HG03442 (cell line): ENCODE data around the gene ZNF576.
"Not testable (repeated sequence)": the region's sequence is repeated elsewhere in the genome, so short reads cannot be mapped to it uniquely, and the experiment has no call there.

Source experiments
- ATAC-seq: cut with Tn5 transposase; IDR thresholded peaks from one replicate; pipeline ENCODE4 v1.9.1; 2021; ENCODE audit warnings: mild to moderate bottlenecking, moderate library complexity; ENCODE audit not compliant: unreplicated experiment

ZNF576 gene, protein sequence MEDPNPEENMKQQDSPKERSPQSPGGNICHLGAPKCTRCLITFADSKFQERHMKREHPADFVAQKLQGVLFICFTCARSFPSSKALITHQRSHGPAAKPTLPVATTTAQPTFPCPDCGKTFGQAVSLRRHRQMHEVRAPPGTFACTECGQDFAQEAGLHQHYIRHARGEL

DNA sequence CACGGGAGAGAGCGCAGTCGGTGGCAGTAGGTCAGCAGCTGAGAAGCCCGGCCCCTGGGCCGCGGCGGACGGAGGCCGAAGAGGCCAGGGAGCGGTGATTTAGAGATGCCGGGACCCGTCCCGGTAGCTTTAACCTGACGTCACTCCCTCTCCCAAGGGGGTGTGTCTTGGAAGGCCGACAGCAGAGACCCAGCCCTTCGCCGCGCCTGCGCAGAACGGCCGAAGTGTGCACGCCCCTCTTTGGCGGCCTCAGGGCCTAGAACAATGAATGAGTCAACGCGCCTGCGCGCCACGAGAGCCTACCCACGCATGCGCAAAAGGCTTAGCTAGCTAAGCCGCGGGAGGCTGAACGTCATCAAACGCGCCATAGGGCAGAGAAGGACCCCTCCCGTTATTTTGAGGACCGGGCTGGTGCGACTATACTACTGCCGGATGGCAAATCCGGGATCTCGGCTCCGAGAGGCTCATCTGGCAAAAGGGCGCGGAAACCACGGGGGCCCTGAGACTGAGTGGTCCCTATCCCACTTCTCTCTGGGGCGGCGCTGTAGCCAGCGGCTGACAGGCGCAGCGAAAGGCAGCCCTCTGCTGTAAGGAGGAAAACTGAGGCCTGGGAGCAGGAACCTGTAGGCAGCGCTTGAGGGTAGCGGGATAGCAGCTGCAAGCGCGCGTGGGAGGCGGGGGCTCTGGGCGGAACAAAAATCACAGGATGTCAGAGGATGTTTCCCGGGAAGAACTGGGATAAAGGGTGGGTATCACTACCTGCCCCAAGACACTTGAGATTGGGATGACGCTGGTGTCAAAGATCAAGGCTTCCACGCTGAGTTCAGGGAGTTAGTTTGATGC is at the start of gene ZNF576, which contains the start of gene IRGQ:
Gene ZNF576, plus strand, starts transcription at position 597 of the 843 bp plus-strand sequence. CDS start 514 bp downstream, outside the sequence.
Gene IRGQ, minus strand, starts transcription at position 136 of the 843 bp plus-strand sequence. CDS start 796 bp downstream, outside the sequence.
- ATAC-seq = peak; percentile 85

DNA sequence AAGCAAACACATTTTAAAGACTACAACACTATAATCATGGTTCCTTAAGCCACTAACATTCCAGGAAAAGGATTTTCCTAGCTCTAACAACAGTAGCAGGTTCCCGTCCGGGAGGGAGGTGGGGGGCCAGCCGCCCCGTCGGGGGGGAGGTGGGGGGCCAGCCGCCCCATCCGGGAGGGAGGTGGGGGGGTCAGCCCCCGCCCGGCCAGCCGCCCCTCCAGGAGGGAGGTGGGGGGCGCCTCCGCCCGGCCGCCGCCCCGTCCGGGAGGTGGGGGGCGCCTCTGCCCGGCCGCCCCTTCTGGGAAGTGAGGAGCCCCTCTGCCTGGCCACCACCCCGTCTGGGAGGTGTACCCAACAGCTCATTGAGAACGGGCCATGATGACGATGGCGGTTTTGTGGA is 48.5 kb upstream of the ZNF576 start:
- ATAC-seq = not testable (repeated sequence)

DNA sequence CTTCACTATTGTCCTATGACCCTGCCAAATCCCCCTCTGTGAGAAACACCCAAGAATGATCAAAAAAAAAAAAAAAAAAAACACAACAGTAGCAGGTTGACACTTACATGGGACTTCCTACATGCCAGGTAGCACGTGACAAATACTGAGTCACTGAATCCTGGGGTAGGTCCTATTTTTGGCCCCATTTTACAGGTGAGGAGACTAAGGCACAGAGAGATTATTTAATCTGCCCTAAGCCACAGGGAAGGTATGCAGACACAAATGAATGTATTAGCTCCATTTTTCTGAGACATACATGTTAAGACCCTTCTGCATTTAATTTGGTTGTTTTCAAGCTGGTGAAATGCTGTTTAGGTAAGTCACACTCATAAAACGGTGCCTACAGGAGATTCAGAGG is 47.7 kb upstream of the ZNF576 start:
- no peak for ATAC-seq

DNA sequence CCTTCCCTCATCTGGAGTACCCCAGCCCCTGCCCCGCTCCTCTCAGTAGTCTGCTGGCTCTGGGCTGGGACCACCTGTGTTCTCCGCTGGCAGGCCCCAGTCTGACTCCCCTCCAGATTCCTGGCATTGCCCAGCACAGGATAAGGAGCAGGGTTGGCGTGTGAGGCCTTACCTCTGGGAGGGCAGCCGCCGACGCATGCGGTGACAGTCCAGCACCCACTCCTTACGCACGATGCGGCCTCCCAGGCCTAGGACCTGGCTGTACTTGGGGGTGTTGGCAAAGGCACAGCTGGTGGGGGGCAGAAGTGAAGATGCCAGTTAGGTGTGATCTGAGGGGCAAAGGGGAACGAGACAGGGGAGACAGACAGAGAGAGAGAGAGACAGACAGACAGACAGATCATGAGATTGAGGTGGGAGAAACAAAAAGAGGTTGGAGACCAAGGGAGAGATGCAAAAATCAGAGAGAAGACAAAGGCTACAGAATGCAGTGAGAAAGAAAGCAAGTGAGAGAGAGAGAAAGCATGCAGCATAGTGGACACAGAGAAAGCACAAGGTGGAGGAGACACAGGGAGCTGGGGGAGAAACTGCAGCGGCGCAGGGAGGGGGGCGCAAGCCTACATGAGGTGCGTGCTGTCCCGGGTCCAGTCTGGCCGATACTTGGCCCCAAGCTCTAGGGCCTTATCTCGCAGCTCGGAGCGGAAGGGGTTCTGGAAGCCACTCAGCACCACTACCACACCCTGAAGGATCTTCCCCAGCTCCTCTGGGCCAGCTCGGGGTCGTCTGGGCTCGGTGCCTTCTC is 44.8 kb upstream of the ZNF576 start:
- ATAC-seq = no peak

DNA sequence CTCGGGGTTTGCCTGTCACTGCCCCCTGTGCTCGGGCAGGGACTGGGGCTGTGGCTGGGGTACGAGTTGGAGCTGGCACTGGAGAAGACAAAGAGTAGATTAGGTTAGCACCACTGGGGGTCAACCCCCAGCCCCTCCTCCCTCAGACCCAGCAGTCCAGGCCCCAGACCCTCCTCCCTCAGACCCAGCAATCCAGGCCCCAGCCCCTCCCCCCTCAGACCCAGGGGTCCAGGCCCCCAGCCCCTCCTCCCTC is 44.3 kb upstream of the ZNF576 start:
- no peak for ATAC-seq

DNA sequence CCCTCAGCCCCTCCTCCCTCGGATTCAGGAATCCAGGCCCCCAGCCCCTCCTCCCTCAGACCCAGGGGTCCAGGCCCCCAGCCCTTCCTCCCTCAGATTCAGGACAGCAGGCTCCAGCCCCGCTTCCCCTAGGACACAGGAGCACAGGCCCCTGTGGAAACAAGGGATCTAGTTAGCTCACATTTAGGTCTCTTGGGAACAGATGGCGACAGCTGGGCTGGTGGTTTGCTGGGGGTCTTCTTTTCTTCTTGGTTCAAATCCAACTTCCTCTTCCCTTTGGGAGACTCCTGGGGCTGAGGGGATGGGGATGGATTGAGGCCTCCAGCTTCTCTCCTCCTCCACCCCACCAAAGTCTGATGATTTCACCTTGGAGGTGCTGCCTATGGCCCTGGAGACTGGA is 43.8 kb upstream of the ZNF576 start:
- no peak for ATAC-seq

DNA sequence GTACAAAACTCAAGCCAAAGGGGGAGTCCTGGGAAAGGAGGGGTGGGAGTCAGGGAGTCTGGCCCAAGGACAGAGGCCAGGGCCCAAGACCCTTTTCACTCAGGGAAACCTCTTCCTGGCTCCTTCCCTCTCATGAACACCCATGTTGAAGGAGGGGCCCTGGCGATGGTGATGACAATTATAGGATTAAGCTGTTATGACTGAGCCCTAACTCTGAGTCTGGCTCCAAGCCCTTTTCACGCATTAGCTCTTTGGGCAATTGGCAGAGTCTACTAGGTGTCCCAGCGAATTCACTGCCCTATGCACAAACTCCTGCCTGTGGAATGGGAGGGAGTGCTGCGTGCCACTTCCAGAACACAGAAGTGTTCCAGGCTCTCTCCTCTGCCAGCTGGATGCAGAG is 42.7 kb upstream of the ZNF576 start:
- no peak for ATAC-seq

DNA sequence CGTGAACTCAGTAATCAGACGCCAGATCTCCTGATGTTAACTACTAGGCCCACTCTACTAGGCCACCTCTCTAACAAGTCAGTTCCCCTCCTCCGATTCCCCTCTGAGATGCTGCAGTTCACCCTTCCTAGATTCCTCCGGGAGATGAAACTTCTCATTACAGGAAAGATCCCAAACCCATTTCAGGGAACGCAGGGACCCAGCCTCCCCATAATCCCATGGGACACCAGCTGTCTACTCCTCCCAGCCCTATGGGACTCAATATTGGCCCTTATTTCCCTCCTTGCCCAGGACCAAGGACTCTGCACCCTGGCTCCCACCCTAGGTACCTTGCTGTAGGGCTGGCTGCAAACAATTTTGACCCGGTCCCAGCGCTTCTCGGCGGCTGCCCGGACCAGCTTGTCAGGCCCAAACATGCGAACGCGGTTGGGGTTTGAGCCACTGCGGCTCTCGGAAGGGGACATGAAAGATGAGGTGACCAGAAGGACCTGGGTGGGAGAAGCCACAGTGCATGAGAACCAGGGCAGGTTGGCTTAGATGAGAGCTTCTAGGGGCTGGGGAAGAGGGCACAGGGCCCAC is 42.0 kb upstream of the ZNF576 start:
- ATAC-seq = no peak

DNA sequence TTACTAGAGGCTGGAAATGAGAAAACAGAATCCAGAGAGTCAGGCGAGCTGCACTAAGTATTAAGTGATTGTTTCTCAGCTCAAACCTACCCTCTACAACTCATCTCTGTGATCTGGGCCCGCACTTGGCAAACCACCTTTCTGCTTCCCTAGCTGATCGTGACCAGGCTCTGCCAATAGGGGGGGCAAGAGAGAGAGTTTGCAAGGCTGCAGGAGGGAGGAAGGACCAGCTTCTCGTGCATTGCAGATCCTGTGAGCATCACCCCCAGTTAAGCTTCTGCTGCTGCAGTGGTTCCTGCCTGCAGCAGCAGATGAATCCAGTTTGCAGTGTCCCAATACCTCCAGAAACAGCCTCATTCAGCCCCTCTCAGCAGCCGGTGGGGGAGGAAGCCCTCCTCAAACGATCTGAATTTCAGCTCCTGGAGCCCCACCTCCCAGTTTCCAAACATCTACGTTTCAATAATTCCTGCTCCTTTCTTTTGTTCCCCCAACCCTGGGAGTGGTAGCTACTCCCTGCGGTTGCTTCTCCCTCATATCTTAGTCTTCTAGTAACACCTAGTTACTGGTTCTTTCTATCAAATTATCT is 41.1 kb upstream of the ZNF576 start:
- no peak for ATAC-seq

DNA sequence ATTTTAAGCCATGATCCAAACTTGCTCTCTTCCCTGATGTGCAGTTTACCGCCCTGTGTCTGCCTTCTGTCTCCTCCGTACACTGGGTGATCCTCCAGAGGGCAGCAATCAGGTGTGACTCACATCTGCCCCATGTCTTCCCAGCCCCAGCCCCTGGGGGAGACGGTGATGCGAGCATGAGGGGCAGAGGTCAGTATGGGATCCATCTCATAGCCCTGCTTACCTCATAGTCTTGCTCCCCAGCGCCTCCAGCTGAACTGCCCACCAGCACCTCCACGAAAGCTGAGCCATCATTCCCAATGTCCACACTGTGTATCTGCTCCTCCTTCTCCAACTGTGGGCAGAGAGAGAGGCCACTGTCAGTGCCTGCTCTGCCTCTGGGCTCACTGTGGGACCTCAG is 35.7 kb upstream of the ZNF576 start:
- no peak for ATAC-seq

DNA sequence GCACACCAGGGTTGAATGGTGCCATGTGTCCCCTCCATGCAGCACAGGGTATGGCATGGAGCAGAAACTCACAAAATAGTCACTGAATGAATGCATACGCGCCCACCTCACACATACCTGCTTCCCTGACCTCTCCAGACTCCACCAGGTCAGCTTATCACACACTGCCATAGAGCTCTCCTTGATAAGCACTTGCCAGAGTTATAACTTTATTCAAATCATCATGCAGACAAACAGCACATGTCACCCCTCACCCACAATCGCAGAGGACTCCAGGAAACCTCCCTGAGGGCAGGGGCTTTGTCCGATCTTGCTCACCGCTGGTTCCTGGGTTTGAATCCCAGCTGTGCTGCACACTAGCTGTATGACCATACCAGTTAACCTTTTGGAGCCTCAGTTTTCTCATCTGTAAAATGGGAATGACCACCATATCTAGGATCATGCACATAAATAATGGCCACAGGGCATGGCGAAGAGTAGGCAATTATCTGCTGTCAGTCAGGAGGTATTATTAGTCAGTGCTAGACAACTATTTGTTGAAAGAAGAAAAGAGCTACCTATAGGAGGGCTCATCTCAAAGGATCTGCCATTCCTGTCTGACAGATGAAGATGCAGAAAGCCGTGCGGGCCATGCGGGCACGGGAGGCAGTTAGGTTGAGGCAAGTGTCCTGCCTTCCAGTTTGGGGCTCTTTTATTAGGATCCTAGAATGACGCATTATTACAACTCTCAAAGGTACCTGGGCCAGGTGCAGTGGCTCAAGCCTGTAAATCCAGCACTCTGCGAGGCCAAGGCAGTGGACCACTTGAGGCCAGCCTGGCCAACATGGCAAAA is 35.0 kb upstream of the ZNF576 start:
- ATAC-seq = no peak

DNA sequence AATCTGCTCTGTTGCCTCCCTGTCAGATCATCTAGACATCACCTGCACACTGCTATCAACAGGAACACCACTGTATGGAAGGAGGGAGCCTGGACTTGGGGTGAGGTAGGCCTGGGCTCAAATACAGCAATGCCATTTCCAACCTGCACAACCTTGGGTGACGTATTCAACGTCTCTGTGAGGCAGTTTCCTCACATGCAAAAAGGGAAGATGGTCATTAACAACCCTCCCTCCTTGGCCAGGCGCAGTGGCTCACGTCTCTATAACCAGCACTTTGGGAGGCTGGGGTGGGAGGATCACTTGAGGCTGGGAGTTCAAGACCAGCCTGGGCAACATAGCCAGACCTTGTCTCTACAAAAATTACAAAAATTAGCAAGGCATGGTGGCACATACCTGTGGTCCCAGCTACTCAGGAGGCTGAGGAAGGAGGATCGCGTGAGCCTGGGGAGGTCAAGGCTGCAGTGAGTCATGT is 34.1 kb upstream of the ZNF576 start:
- ATAC-seq = no peak

DNA sequence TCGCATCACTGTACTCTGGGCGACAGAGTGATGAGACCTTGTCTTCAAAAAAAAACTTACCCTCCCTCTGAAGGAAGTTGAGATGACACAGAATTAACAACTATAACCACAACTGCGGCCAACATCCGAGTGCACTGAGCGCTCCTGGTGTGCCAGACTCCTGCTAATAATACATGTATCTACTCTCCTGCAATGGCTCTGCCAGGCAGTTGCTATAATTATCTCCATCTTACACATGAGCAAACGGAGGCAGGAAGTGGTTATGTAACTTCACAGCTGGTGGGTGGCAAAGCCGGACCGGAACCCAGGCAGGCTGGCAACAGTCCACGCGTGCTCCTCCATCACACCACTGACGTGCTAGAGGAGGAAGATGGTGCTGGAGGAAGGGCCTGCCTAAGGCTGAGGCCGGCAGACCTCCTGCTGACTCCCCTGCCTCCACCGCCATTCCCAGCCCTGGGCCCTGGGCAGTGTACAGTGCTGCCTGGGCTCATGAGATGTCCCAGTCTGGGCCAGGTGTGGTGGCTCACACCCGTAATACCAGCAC is 33.6 kb upstream of the ZNF576 start:
- ATAC-seq = peak; percentile 74

DNA sequence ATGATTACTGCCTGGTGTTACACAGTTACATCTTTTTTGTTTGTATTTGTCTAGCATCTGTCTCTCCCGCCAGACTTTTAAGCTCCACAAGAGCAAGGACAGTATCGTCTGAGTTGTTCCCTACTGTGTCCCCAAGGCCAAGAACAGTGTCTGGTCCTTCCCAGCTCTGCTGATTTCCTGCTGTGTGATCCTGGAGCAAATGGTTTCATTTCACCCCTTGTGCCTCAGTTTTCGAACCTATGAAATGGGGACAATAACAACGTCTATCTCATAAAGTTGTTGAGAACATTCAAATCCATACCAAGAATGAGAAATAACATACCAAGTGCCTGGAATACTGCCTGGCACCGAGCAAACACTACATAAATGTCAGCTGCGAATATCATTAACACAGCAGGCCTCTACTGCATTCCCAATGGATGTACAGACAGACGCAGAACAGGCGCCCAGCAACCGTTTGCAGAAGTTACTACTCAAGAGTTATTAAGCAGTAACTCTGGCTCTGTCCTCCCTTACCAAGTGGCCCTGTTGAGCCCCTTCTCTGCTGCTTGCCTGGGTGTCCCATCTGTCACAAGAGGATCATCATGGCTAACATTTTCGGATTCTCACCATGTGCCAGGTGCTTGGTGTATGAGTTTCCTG is 32.5 kb upstream of the ZNF576 start:
- ATAC-seq = no peak

DNA sequence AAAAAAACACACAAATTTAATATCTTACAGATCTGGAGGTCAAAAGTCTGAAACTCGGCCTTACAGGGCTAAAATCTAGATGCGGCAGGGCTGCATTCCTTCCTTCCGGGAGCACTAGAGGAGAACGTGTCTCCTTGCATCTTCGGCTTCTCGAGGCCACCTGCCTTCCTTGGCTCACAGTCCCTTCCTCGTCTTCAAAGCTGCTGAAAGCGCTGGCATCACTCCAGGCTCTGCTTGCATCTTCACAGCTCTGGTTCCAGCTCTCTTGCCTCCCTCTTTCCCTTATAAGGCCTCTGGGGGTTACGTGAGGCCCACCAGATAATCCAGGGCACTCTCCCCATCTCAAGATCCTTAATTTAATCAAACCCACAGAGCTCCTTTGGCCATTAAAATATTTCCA is 31.6 kb upstream of the ZNF576 start:
- ATAC-seq = no peak

DNA sequence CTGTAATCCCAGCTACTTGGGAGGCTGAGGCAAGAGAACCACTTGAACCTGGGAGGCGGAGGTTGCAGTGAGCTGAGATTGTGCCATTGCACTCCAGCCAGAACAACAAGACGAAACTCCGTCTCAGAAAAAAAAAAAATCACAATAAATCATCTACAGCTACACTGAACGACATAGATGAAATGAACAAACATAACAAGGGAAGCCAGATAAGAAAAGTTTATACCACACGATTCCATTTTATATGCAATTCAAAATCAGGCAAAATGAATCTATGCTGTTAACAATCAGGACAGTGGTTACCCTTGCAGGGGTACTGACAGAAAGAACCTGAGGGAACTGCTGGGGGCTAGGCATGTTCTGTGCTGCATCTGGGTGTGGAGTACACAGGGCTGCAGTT is 26.7 kb upstream of the ZNF576 start:
- ATAC-seq = no peak

DNA sequence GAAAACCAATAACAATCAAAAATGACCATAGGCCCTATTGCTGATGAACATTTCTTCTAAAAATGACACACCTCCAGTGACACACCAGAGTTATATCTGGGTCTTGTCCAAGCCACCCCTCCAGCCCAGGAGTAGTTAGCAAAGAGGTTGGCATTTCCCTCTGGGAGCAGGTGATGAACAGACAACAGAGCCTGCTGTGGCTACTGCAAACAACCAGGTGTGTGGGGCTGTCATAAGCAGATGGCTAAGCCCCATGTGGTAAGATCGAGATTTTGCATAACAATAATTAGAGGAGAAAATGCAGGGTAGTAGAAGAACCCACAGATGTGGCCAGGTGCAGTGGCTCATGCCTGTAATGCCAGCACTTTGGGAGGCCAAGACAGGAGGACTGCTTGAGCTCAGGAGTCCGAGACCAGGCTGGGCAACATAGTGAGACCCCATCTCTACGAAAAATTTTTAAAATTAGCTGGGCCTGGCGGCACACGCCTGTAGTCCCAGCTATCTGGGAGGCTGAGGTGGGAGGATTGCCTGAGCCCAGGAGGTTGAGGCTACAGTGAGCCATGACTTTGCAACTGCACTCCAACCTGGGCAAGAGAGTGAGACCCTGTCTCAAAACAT is 26.1 kb upstream of the ZNF576 start:
- no peak for ATAC-seq

DNA sequence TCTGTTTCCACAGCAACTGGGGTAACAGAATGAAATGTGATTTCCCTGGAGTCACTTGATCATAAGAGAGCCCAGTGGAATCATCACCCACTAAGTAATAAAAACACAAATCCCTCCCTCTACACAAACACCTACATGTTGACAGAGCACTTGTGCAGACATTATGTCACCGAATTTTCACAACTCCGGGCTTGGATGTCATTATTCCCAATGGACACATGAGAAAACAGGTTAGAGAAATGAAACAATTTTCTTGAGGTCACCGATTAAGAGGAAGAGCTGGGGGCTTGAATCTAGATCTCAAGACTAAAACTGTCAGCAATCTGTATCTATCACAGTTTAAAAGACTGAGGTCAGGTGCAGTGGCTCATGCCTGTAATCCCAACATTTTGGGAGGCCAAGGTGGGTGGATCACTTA is 24.2 kb upstream of the ZNF576 start:
- no peak for ATAC-seq
